HPDE6-E6E7 (cell line): ENCODE data around the gene RTP5.

Experiments used
- DNase-seq: peaks from one replicate; pipeline ENCODE4 v3.0.0; 2011; ENCODE audit warnings: missing footprints; ENCODE audit errors: extremely low spot score

Gene RTP5

GRCh38 chr2:241857572-241858121 lies 11.9 kb upstream of the RTP5 start:
- no peak for DNase-seq

GRCh38 chr2:241858206-241859016 lies 11.1 kb upstream of the RTP5 start, which contains the start of gene PDCD1:
PDCD1 (minus strand) TSS chr2:241858894; CDS start chr2:241858838, 56 bp downstream.
- no peak for DNase-seq

GRCh38 chr2:241859017-241859435 lies 10.5 kb upstream of the RTP5 start:
- DNase-seq = no peak

DNA sequence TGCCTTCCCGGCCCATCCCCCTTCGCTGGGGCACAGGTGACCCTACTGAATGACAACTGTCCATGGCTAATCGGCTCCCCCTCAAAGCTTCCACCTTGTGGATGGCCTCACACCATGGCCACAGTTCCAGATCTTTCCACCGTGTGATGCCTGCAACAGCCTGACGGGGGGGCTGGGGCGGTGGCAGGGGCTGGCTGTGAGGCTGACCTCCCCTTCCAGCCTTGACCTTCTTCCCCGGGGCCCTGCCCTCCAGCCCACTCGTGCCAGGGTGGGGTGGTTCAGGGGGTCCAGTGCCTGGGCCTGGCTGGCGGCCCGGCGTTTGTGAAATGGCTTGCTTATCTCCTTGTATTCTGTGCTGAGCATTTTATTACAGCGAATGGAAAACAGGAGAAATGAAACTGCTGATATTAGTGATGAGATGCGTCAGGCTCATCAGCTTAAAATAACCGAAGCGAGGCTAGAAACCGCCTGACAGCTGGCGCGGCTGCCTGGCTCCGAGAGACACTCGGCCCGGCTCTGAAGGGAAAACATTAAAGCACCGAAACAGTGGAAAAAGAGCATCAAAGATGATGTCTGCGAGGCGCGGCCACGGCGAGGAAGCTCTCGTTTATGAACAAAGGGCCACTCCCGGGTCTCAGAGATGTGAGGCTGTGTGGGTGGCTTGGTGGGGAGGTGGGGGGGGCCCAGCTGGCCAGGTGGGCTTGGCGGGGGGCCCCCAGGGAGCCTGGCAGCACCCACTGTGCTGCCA lies 9.9 kb upstream of the RTP5 start:
- DNase-seq = no peak

- DNase-seq = no peak
Observed at GRCh38 chr2:241860184-241861078, 9.1 kb upstream of the RTP5 start.

- DNase-seq = no peak
Observed at GRCh38 chr2:241861264-241861663, 8.3 kb upstream of the RTP5 start.

GRCh38 chr2:241862093-241862492 lies 7.4 kb upstream of the RTP5 start:
- no peak for DNase-seq

GRCh38 chr2:241862775-241863535 lies 6.6 kb upstream of the RTP5 start:
- DNase-seq = no peak

DNA sequence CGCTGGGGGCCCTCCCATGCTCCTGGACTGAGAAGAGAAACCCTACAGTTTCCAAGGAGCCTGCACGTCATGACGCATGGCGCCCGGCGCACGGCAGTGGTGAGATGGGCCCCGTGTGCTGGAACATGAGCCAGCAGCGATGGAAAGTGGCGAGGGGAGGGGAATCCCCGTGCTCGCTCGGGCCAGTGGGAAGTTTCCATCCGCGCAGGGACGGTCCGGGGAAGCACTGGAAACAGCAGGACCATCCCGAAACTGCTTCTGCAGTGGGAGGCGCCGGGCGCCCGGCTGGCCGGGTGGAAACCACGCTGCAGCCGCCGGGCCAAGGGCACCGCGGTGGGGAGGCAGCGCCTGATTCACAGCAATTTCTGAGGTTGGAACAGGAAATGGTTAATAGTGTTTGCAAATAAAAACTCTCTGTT lies 6.0 kb upstream of the RTP5 start:
- no peak for DNase-seq

DNA sequence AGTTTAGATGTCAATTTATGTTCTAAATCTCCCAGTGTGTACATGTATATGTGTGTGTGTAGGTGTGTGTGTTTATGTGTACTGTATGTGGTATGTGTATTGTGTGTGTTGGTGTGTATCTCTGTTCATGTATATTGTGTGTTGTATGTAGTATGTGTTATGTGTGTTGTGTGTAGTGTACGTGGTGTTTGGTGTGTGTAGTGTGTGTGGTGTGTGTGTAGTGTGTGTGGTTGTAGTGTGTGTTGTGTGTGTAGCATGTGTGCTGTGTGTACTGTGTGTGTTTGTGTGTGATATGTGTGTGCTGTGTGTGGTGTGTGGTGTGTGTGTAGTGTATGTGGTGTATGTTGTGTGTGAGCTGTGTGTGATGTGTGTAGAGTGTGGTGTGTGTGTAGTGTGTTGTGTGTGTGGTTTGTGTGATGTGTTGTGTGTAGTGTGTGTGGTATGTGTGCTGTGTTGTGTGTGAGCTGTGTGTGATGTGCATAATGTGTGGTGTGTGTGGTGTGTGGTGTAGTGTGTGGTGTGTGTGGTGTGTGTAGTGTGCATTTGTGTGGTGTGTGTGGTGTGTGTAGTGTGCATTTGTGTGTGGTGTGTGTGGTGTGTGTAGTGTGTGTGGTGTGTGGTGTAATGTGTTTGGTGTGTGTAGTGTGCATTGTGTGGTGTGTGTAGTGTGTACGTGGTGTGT lies 5.2 kb upstream of the RTP5 start:
- no peak for DNase-seq

DNA sequence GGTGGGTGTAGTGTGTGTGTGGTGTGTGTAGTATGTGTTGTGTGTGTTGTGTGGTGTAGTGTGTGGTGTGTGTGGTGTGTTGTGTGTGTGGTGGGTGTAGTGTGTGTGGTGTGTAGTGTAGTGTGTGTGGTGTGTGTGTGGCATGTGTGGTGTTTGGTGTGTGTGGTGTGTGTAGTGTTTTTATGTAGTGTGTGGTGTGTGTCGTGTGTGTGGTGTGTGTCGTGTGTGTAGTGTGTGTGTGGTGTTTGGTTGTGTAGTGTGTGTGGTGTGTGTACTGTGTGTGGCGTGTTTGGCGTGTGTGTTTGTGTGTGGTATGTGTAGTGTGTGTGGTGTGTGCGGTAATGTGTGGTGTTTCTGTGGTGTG lies 4.7 kb upstream of the RTP5 start:
- DNase-seq = no peak

DNA sequence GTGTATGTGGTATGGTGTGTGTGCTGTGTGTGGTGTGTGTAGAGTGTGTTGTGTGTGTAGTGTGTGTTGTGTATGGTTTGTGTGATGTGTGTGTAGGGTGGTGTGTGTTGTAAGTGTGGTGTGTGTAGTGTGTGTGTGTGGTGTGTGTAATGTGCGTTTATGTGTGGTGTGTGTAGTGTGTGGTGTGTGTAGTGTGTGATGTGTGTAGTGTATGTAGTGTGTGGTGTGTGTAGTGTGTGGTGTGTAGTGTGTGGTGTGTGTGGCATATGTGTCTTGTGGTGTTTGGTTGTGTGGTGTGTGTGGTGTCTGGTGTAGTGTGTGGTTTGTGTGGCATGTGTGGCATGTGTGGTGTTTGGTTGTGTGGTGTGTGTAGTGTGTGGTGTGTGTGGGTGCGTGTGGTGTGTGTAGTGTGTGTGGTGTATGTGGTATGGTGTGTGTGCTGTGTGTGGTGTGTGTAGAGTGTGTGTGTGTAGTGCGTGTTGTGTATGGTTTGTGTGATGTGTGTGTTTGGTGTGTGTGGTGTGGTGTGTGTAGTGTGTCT lies 4.0 kb upstream of the RTP5 start:
- DNase-seq = no peak

GRCh38 chr2:241865957-241866789 lies 3.4 kb upstream of the RTP5 start:
- DNase-seq = no peak

GRCh38 chr2:241866790-241867645 lies 2.5 kb upstream of the RTP5 start:
- no peak for DNase-seq

GRCh38 chr2:241867776-241868420 lies 1.6 kb upstream of the RTP5 start:
- DNase-seq = no peak

DNA sequence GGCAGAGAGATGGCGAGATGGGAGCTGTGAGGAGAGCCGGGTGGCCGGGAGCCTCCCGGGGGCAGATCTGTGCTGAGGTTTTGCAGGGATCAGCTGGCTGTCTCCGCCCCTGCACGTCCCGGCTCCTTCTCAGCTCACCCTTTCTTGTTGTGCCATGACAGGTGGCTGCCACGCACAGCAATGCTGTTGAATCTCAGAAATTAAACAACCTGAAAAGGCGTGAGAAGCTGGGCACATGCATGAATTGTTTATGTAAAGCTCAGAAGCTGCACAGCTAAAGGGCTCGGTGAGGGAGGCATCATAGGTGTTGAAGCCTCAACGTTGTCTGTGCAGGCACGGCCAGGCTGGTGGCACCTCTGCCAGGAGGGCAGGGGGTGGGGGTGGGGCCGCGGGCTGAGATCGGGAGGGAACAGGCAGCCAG lies 858 bp upstream of the RTP5 start:
- DNase-seq = no peak

GRCh38 chr2:241870081-241870541 lies 582 bp downstream of the RTP5 start:
- DNase-seq = no peak
